HG03039 (cell line): ENCODE data around the gene MTHFD2L.
"Not testable (repeated sequence)": the region's sequence is repeated elsewhere in the genome, so short reads cannot be mapped to it uniquely, and the experiment has no call there.

Source experiments
- ATAC-seq: cut with Tn5 transposase; IDR thresholded peaks from one replicate; pipeline ENCODE4 v1.9.1; 2021; ENCODE audit warnings: mild to moderate bottlenecking, moderate library complexity; ENCODE audit not compliant: unreplicated experiment

Gene MTHFD2L

GRCh38 chr4:74328501-74328900 lies 170.6 kb downstream of the MTHFD2L start:
- ATAC-seq, result no peak

DNA sequence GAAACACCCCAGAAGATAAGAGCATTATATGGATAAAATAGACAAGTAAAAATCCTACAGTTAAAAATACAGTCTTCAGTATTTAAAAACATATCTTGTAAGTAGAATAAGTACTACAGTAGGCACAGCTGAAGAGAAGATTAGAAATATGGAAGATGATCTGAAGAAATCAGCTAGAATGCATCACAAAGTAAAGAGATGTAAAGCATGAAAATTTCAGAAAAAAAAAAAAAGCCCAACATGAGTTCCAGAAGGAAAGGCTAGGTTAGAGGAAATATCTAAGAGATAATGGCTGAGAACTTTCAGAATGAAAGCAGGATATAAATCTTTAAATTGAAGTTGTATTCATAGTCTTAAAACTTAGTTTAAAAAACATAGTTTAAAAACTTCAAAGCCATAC lies 171.4 kb downstream of the MTHFD2L start:
- ATAC-seq, result no peak

- no peak for ATAC-seq
Measured at GRCh38 chr4:74330295-74330750, 172.4 kb downstream of the MTHFD2L start.

- ATAC-seq, result no peak
Measured at GRCh38 chr4:74331252-74331651, 173.3 kb downstream of the MTHFD2L start.

- ATAC-seq, result no peak
Measured at GRCh38 chr4:74331944-74332343, 174.0 kb downstream of the MTHFD2L start.

- ATAC-seq, result no peak
Measured at GRCh38 chr4:74334636-74335035, 176.7 kb downstream of the MTHFD2L start.

GRCh38 chr4:74335341-74336021 lies 177.6 kb downstream of the MTHFD2L start:
- peak; percentile 56 for ATAC-seq

DNA sequence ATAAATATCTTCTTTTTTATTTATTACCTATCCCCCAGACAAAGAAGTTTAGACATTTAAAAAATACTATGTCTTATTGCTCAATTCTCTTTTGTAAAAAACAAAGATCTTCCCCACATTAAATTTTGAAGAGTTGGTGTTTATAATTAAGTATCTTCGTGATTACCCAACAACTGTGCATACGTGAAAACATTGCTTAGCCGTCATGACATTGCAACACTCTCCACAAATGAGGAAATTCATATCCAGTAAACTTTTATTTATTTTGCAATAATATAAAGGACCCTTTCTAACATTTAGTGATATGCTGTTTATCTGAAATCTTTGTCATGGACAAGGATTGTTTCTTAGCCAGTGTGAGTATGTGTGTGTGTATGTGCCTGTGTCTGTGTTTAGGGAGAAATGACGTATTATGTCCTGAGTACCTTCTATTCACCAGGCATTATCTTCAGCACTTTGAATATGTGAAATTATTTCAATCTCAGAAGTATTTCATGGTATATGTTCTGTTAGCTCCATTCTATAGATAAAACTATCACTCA lies 180.9 kb downstream of the MTHFD2L start:
- ATAC-seq, result no peak

DNA sequence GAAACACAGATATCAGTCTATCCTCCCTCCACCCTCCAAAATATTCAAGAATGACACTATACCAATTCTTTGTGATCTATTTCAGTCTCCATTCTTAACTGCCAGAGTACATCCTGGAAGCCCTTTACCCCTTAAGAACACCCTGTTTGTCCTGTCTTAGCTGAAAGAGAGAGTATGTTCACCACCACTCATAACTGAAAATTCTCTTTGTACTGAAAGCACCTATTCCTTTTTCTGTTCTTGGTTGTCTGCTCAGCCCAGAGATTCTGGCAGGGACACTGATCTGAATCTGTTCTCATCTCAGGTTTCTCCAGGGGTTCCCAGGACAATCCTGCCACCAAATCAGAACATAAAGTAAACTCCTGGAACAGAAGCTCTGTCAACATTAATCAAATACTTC lies 181.6 kb downstream of the MTHFD2L start:
- ATAC-seq, result no peak

DNA sequence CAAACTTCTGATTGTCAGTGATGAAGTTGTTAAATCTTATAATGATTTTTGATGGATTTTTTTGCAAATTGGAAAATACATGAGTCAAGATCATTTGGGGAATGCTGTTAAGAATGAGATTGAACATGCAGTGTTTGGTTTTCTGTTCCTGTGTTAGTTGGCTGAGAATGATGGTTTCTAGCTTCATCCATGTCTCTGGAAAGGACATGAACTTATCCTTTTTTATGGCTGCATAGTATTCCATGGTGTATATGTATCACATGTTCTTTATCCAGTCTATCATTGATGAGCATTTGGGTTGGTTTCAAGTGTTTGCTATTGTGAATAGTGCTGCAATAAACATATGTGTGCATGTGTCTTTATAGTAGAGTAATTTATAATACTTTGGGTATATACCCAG lies 182.5 kb downstream of the MTHFD2L start:
- not testable (repeated sequence) for ATAC-seq

GRCh38 chr4:74344031-74344430 lies 186.1 kb downstream of the MTHFD2L start:
- no peak for ATAC-seq
